Parathyroid adenoma (tissue), 2 donors: ENCODE results near the gene CACNA1A.

Experiments used
- H2AFZ ChIP-seq: fragments of 300-600 bp; sonication (generic); one replicate; pipeline ENCODE4 v1.7.0; 2017; ENCODE audit warnings: antibody characterized with exemption, mild to moderate bottlenecking
- H3K27ac ChIP-seq: fragments of 300-600 bp; sonication (generic); one replicate; pipeline ENCODE4 v1.7.0; 2017
- H3K27me3 ChIP-seq: fragments of 300-600 bp; sonication (generic); one replicate; pipeline ENCODE4 v1.7.0; 2017; ENCODE audit warnings: low read length; ENCODE audit not compliant: control insufficient read depth, insufficient read depth
- H3K36me3 ChIP-seq: fragments of 300-600 bp; sonication (generic); one replicate; pipeline ENCODE4 v1.7.0; 2017; ENCODE audit warnings: low read length; ENCODE audit not compliant: control insufficient read depth, insufficient read depth
- H3K4me1 ChIP-seq: fragments of 300-600 bp; sonication (generic); one replicate; pipeline ENCODE4 v1.7.0; 2017; ENCODE audit warnings: control low read depth
- H3K4me2 ChIP-seq: fragments of 300-600 bp; sonication (generic); one replicate; pipeline ENCODE4 v1.7.0; 2017; ENCODE audit warnings: low read length
- H3K4me3 ChIP-seq: fragments of 300-600 bp; sonication (generic); one replicate; pipeline ENCODE4 v1.7.0; 2017; ENCODE audit warnings: low read depth, low read length
- H3K79me2 ChIP-seq: fragments of 300-600 bp; sonication (generic); one replicate; pipeline ENCODE4 v1.7.0; 2017; ENCODE audit warnings: control low read depth
- H3K9ac ChIP-seq: fragments of 300-600 bp; sonication (generic); one replicate; pipeline ENCODE4 v1.7.0; 2017; ENCODE audit warnings: mild to moderate bottlenecking
- H3K9me3 ChIP-seq: fragments of 300-600 bp; sonication (generic); one replicate; pipeline ENCODE4 v1.7.0; 2017; ENCODE audit warnings: low read length; ENCODE audit not compliant: control insufficient read depth
- CTCF ChIP-seq: fragments of 300-600 bp; sonication (generic); IDR thresholded peaks from one replicate; pipeline ENCODE4 v1.7.0; 2017; ENCODE audit warnings: antibody characterized with exemption, mild to moderate bottlenecking
- donor health status: primary hyperparathyroidism.

CACNA1A gene

GRCh38 chr19:13506471-13506820, at the start of gene CACNA1A:
Gene CACNA1A (minus strand): TSS chr19:13506479. CDS start chr19:13506224, 255 bp downstream.
- Histone ChIP-seq H3K4me1 (no peaks in the 10 kb centered on the region), H3K9ac (no peak within 1 kb of the TSS), H3K79me2 (no peaks in the 10 kb centered on the region), H3K4me3 (peak within 1 kb of the TSS; percentile 27), H3K9me3 (no peaks in the 10 kb centered on the region), H3K27me3 (no peaks in the 10 kb centered on the region), H3K36me3 (no peaks in the 10 kb centered on the region), H3K27ac (no peak within 1 kb of the TSS), H2AFZ (peak within 1 kb of the TSS; percentile 62), H3K4me2 (peak within 1 kb of the TSS; percentile 57)
- no peak for TF ChIP-seq CTCF

GRCh38 chr19:13554506-13555240, 48.4 kb upstream of the CACNA1A start:
- no peak for TF ChIP-seq CTCF
- H3K9ac ChIP-seq = no peak overlapping the region
- H3K4me3 ChIP-seq = no peak overlapping the region

GRCh38 chr19:13553880-13554400, 47.7 kb upstream of the CACNA1A start:
- no peaks in the 10 kb centered on the region for H3K79me2 ChIP-seq
- no peaks in the 10 kb centered on the region for H3K9me3 ChIP-seq
- H3K4me3 ChIP-seq = no peak overlapping the region
- H3K4me1 ChIP-seq = no peaks in the 10 kb centered on the region
- TF ChIP-seq CTCF = no peak
- no peak overlapping the region for H3K4me2 ChIP-seq
- H3K9ac ChIP-seq = no peak overlapping the region
- no peaks in the 10 kb centered on the region for H3K27me3 ChIP-seq
- H2AFZ ChIP-seq = no peak overlapping the region
- H3K36me3 ChIP-seq = no peaks in the 10 kb centered on the region
- no peak overlapping the region for H3K27ac ChIP-seq

More at GRCh38 chr19:13554506-13555240, 48.4 kb upstream of the CACNA1A start:
- Histone ChIP-seq H3K79me2 (no peaks in the 10 kb centered on the region), H2AFZ (no peak overlapping the region), H3K36me3 (no peaks in the 10 kb centered on the region), H3K4me2 (no peak overlapping the region), H3K27ac (no peak overlapping the region), H3K27me3 (no peaks in the 10 kb centered on the region), H3K9me3 (no peaks in the 10 kb centered on the region), H3K4me1 (no peaks in the 10 kb centered on the region)

- Histone ChIP-seq H3K36me3 (no peaks in the 10 kb centered on the region), H3K27ac (no peak overlapping the region), H2AFZ (no peak overlapping the region), H3K9me3 (no peaks in the 10 kb centered on the region), H3K27me3 (no peaks in the 10 kb centered on the region), H3K4me1 (no peaks in the 10 kb centered on the region), H3K79me2 (no peaks in the 10 kb centered on the region), H3K4me2 (no peak overlapping the region), H3K4me3 (no peak overlapping the region), H3K9ac (no peak overlapping the region)
- no peak for TF ChIP-seq CTCF
Observed at GRCh38 chr19:13548131-13548530, 41.9 kb upstream of the CACNA1A start.

- H3K27ac ChIP-seq = no peak overlapping the region
- H3K36me3 ChIP-seq = no peaks in the 10 kb centered on the region
- H3K9me3 ChIP-seq = no peaks in the 10 kb centered on the region
- H3K4me3 ChIP-seq = no peak overlapping the region
- TF ChIP-seq CTCF = no peak
- H3K4me1 ChIP-seq = no peaks in the 10 kb centered on the region
- H3K4me2 ChIP-seq = no peak overlapping the region
- no peak overlapping the region for H2AFZ ChIP-seq
- H3K9ac ChIP-seq = no peak overlapping the region
- no peaks in the 10 kb centered on the region for H3K79me2 ChIP-seq
- no peaks in the 10 kb centered on the region for H3K27me3 ChIP-seq
Observed at GRCh38 chr19:13547102-13547501, 40.8 kb upstream of the CACNA1A start.
